Gastrocnemius medialis (tissue), 4 donors: ENCODE results near the gene SLC38A8. TPM values are rescaled to one million over a fixed set of nuclear protein-coding genes. Genes with fewer than 3 reads are reported as not detected.
A peak's percentile ranks its signal among the peaks of the same experiment; 100 is the strongest.

Experiments used
- ATAC-seq, 2 donors: fragments of 150-250 bp; one replicate each; pipeline ENCODE4 v1.9.1; 2016
- DNase-seq, 2 donors: peaks; one replicate each; pipeline ENCODE4 v3.0.0-alpha.2; 2019
- H3K27ac ChIP-seq, 4 donors: fragments of 200-600 bp; sonication (generic); 1 replicate in 1 of 4; 2 replicates in 3 of 4; pipeline ENCODE4 v1.5.1; 2016 to 2018; ENCODE audit warnings: mild to moderate bottlenecking in 2 of 4, moderate library complexity in 1 of 4
- H3K27me3 ChIP-seq, 3 donors: fragments of 200-600 bp; sonication (generic) in 2 of 3; 1 replicate in 1 of 3; 2 replicates in 2 of 3; pipeline versions ENCODE4 v1.5.1 to v1.6.0; 2016 to 2019; ENCODE audit warnings: mild to moderate bottlenecking in 1 of 3, moderate library complexity in 1 of 3
- H3K36me3 ChIP-seq, 2 donors: fragments of 200-600 bp; sonication (generic) in 1 of 2; one replicate each; pipeline ENCODE4 v1.5.1; 2017 to 2018
- H3K4me1 ChIP-seq, 2 donors: fragments of 200-600 bp; sonication (generic) in 1 of 2; one replicate each; pipeline ENCODE4 v1.5.1; 2016 to 2017; ENCODE audit warnings: mild to moderate bottlenecking in 2 of 2
- H3K4me3 ChIP-seq, 4 donors: fragments of 200-600 bp; sonication (generic) in 3 of 4; 1 replicate in 1 of 4; 2 replicates in 3 of 4; pipeline ENCODE4 v1.5.1; 2016 to 2019; ENCODE audit warnings: mild to moderate bottlenecking in 2 of 4
- H3K9me3 ChIP-seq, 3 donors: fragments of 200-600 bp; sonication (generic) in 2 of 3; 1 replicate in 1 of 3; 2 replicates in 2 of 3; pipeline ENCODE4 v1.5.1; 2016 to 2019
- POLR2A ChIP-seq, 2 donors: fragments of 450-650 bp; IDR thresholded peaks; one replicate each; pipeline ENCODE4 v1.6.1; 2017; ENCODE audit warnings: antibody characterized with exemption in 2 of 2, mild to moderate bottlenecking in 2 of 2, moderate library complexity in 2 of 2
- in situ Hi-C, 4 donors: fragments of 200-750 bp; cut with MboI; loops; one replicate each; pipeline versions ENCODE4 v1.15.0 to v1.8.0; 2017; ENCODE audit warnings: low sequenced_read_pairs in 4 of 4
- intact Hi-C: fragments of 100-400 bp; cut with DNase I; formaldehyde crosslinking; loops from one replicate; pipeline ENCODE4 v1.15.1; 2023; ENCODE audit warnings: low total_unique reads
- total RNA-seq, 4 donors: library from RNA; depleted of rRNA; stranded (reverse); fragments of >200 nt; gene quantifications; one replicate each; pipeline versions ENCODE4 v1.1.0 to v1.2.3, GENCODE V29; 2016
- TF ChIP-seq, protein P1 (sequence below), 5 experiments: fragments of 450-650 bp in 3 of 5; fragments of 200-600 bp in 2 of 5; sonication (generic) in 2 of 5; IDR thresholded peaks in 4 of 5; conservative IDR thresholded peaks in 1 of 5; 1 replicate in 4 of 5; 2 replicates in 1 of 5; pipeline ENCODE4 v1.5.1; 2016 to 2019; ENCODE audit warnings: antibody characterized with exemption in 5 of 5, mild to moderate bottlenecking in 3 of 5, moderate library complexity in 3 of 5

Gene SLC38A8
- total RNA-seq, 4 donors from 2014 or later, result not detected

DNA sequence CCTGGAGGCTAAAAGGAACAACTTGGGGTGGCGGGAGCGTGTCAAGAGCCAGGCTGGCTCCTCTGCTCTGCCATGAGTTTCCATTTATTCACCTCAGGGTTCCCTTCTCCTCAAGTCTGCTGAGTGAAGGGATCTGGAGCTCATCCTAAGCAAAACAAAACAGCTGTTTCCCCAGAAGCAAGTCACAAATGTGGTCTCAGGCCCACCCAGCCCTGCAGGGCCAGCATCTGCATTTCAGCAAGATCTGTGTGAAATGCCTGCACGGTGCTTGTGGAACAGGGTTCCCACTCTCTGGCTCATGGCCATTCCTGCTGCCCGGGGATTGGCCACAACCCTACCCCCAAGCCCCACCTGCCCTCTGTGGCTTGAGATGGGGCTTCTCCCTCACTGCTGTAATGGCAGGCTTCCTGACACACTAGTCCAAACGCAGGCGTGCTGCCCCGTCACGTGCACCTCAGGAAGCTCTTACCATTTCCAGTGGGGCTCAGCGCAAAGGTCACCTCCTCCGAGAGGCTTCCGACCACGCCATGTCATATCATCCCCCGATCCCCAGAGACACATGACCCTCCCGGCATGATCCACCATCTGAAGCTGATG lies 2.3 kb downstream of the SLC38A8 start:
- in situ Hi-C loops (loop anchor here in 1 of 4 donors (10.0 kb wide), 1 partner anchor 116 kb away; no protein-coding TSS in a partner anchor), intact Hi-C loops (no loop called here)
- DNase-seq (no peak), ATAC-seq (no peak)
- peaks cover 0 to 4% (median 3%) of the 10 kb centered on the region in 3 donors for H3K27me3 ChIP-seq
- no peak for TF ChIP-seq POLR2A (IDR thresholded peaks at IDR 0.05)
- TF ChIP-seq, protein P1, sequence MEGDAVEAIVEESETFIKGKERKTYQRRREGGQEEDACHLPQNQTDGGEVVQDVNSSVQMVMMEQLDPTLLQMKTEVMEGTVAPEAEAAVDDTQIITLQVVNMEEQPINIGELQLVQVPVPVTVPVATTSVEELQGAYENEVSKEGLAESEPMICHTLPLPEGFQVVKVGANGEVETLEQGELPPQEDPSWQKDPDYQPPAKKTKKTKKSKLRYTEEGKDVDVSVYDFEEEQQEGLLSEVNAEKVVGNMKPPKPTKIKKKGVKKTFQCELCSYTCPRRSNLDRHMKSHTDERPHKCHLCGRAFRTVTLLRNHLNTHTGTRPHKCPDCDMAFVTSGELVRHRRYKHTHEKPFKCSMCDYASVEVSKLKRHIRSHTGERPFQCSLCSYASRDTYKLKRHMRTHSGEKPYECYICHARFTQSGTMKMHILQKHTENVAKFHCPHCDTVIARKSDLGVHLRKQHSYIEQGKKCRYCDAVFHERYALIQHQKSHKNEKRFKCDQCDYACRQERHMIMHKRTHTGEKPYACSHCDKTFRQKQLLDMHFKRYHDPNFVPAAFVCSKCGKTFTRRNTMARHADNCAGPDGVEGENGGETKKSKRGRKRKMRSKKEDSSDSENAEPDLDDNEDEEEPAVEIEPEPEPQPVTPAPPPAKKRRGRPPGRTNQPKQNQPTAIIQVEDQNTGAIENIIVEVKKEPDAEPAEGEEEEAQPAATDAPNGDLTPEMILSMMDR (IDR thresholded peaks at IDR 0.05 in 4 of 5, conservative IDR thresholded peaks at IDR 0.05 in 1 of 5), result no peak
- no peak overlapping the region for H3K27ac ChIP-seq
- H3K4me1 ChIP-seq, result peaks cover 0 to 10% of the 10 kb centered on the region in 2 donors
- H3K4me3 ChIP-seq, result peak overlapping the region in 2 of 4 donors; percentile 15 to 30
- no peaks in the 10 kb centered on the region for H3K36me3 ChIP-seq
- H3K9me3 ChIP-seq, result no peaks in the 10 kb centered on the region

DNA sequence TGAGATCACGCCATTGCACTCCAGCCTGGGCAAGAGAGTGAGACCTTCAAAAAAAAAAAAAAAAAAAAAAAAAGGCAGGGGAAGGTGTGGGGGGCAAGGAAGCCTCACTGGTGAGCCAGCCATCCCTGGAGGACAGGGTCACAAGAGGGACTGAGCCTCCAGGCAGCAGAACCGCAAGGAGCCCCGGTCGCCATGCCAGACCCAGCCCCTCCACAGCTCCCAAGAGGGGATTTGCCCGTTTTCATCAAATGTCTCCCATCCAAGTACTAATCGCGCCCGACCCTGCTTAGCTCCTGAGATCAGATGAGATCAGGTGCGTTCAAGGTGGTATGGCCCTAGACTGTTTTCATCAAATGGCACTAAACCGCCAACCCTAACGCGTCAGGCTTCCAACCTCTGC lies 2.9 kb downstream of the SLC38A8 start:
- ATAC-seq (no peak), DNase-seq (no peak)
- TF ChIP-seq, protein P1 (IDR thresholded peaks at IDR 0.05 in 4 of 5, conservative IDR thresholded peaks at IDR 0.05 in 1 of 5), result no peak
- TF ChIP-seq POLR2A (IDR thresholded peaks at IDR 0.05), result no peak
- H3K36me3 ChIP-seq, result no peaks in the 10 kb centered on the region
- in situ Hi-C loops (loop anchor here in 1 of 4 donors (10.0 kb wide), 1 partner anchor 115 kb away; no protein-coding TSS in a partner anchor), intact Hi-C loops (no loop called here)
- H3K27me3 ChIP-seq, result peaks cover 0 to 4% (median 3%) of the 10 kb centered on the region in 3 donors
- H3K9me3 ChIP-seq, result no peaks in the 10 kb centered on the region
- H3K27ac ChIP-seq, result no peak overlapping the region
- H3K4me1 ChIP-seq, result peaks cover 0 to 10% of the 10 kb centered on the region in 2 donors
- H3K4me3 ChIP-seq, result no peak overlapping the region

DNA sequence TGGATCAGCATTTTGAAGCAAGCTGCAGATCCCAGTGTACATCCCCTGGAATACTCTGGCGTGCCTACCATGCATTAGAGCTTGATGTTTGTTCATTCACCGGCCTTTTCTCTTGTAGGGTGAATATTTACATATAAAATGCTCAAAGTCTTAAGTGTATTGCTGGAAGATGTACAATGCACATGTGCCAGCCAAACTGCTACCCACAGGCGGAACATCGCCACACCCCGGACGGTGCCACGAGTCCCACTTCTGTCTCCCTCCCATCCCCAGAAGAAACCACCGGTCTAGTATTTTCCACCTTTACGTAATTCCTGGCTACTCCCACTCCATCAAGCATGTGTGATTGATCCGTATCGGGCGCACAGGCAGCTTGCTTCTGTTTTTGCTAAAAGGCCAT lies 4.1 kb downstream of the SLC38A8 start:
- Histone ChIP-seq H3K4me3 (no peak overlapping the region), H3K27ac (no peak overlapping the region), H3K4me1 (peaks cover 0 to 10% of the 10 kb centered on the region in 2 donors), H3K27me3 (peaks cover 0 to 4% (median 3%) of the 10 kb centered on the region in 3 donors), H3K36me3 (no peaks in the 10 kb centered on the region), H3K9me3 (no peaks in the 10 kb centered on the region)
- TF ChIP-seq POLR2A (IDR thresholded peaks at IDR 0.05), result no peak
- TF ChIP-seq, protein P1 (IDR thresholded peaks at IDR 0.05 in 4 of 5, conservative IDR thresholded peaks at IDR 0.05 in 1 of 5), result no peak
- ATAC-seq (no peak), DNase-seq (no peak)
- in situ Hi-C loops (no loop called here), intact Hi-C loops (no loop called here)

DNA sequence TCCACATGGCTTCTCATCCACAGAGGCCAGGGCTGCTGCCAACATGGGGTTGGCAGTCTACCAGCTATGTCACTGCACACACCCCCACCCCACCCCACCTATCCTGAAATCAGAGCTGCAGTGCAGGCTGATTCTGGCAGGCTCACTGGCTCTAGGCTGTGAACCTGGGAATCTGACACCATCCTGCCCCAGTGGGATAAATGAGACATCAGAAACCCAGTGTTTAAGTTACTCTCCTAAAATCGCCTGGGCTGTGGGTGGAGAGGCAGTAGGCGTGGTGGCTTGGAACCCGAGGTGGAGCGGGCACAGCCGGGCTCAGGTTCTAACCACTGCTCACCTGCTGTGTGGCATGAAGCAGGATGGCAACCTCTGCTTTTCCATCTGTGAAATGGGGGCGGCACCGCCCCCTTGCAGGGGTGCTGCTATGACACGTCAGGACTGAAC lies 5.6 kb downstream of the SLC38A8 start:
- no peak for DNase-seq

More for the DNA sequence above, 5.6 kb downstream of the SLC38A8 start:
- intact Hi-C loops, result no loop called here
- no peak for ATAC-seq
- Histone ChIP-seq H3K9me3 (no peaks in the 10 kb centered on the region), H3K4me3 (no peak overlapping the region), H3K4me1 (peaks cover 0 to 10% of the 10 kb centered on the region in 2 donors), H3K36me3 (no peaks in the 10 kb centered on the region), H3K27ac (no peak overlapping the region), H3K27me3 (peaks cover 0 to 4% (median 3%) of the 10 kb centered on the region in 3 donors)
- TF ChIP-seq, protein P1 (IDR thresholded peaks at IDR 0.05 in 4 of 5, conservative IDR thresholded peaks at IDR 0.05 in 1 of 5), result no peak
- TF ChIP-seq POLR2A (IDR thresholded peaks at IDR 0.05), result no peak
- in situ Hi-C loops, result no loop called here
